Progenitor cell of endocrine pancreas (in vitro differentiated cells): ENCODE results near the gene KRTAP1-3. TPM values are rescaled to one million over a fixed set of nuclear protein-coding genes. Genes with fewer than 3 reads are reported as not detected.
"Not testable (repeated sequence)": the region's sequence is repeated elsewhere in the genome, so short reads cannot be mapped to it uniquely, and the experiment has no call there.

Source experiments
- DNase-seq: peaks from one replicate; pipeline ENCODE4 v3.0.0; 2021; ENCODE audit warnings: low spot score; ENCODE audit not compliant: unreplicated experiment
- H3K27ac Mint-ChIP-seq: 2 replicates; pipeline ENCODE4 v1.8.0; 2021; ENCODE audit warnings: mild to moderate bottlenecking, moderate library complexity, mixed read lengths
- H3K27me3 Mint-ChIP-seq: 2 replicates; pipeline ENCODE4 v1.8.0; 2021; ENCODE audit warnings: mixed read lengths
- H3K36me3 Mint-ChIP-seq: 2 replicates; pipeline ENCODE4 v1.8.0; 2022; ENCODE audit warnings: mixed read lengths; ENCODE audit not compliant: insufficient read depth
- H3K4me1 Mint-ChIP-seq: 2 replicates; pipeline ENCODE4 v1.8.0; 2021; ENCODE audit warnings: low read depth, mixed read lengths
- H3K4me3 Mint-ChIP-seq: 2 replicates; pipeline ENCODE4 v1.8.0; 2021; ENCODE audit warnings: low read depth, mild to moderate bottlenecking, moderate library complexity, mixed read lengths
- H3K9me3 Mint-ChIP-seq: 2 replicates; pipeline ENCODE4 v1.8.0; 2021; ENCODE audit warnings: low read depth, mixed read lengths
- total RNA-seq: library from RNA; stranded (reverse); gene quantifications from 2 replicates; pipeline ENCODE4 v1.2.1, GENCODE V29; 2021
- TF ChIP-seq, protein P1 (sequence below): fragments of 200-600 bp; sonication (generic); IDR thresholded peaks from one replicate; pipeline ENCODE4 v1.5.0; 2021; ENCODE audit warnings: antibody characterized with exemption, mild to moderate bottlenecking; ENCODE audit not compliant: unreplicated experiment

The KRTAP1-3 gene
- total RNA-seq, 1 donor from 2014 or later, result not detected

DNA sequence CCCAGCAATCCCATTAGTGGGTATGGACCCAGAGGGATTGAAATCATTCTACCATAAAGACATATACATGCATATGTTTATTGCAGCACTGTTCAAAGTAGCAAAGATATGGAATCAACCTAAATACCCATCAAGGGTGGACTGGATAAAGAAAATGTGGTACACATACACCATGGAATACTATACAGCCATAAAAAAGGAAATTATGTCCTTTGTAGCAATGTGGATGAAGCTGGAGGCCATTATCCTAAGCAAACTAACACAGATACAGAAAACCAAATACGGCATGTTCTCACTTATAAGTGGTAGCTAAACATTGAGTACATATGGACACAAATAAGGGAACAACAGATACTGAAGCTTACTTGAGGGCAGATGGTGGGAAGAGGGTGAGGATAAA is 22.9 kb upstream of the KRTAP1-3 start:
- Mint-ChIP-seq H3K4me1 (peaks cover 8% of the 10 kb centered on the region), H3K4me3 (no peak overlapping the region), H3K27me3 (no peaks in the 10 kb centered on the region), H3K36me3 (peaks cover 2% of the 10 kb centered on the region), H3K9me3 (peaks cover 15% of the 10 kb centered on the region), H3K27ac (no peak overlapping the region)
- TF ChIP-seq, protein P1, sequence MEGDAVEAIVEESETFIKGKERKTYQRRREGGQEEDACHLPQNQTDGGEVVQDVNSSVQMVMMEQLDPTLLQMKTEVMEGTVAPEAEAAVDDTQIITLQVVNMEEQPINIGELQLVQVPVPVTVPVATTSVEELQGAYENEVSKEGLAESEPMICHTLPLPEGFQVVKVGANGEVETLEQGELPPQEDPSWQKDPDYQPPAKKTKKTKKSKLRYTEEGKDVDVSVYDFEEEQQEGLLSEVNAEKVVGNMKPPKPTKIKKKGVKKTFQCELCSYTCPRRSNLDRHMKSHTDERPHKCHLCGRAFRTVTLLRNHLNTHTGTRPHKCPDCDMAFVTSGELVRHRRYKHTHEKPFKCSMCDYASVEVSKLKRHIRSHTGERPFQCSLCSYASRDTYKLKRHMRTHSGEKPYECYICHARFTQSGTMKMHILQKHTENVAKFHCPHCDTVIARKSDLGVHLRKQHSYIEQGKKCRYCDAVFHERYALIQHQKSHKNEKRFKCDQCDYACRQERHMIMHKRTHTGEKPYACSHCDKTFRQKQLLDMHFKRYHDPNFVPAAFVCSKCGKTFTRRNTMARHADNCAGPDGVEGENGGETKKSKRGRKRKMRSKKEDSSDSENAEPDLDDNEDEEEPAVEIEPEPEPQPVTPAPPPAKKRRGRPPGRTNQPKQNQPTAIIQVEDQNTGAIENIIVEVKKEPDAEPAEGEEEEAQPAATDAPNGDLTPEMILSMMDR, result no peak
- no peak for DNase-seq

DNA sequence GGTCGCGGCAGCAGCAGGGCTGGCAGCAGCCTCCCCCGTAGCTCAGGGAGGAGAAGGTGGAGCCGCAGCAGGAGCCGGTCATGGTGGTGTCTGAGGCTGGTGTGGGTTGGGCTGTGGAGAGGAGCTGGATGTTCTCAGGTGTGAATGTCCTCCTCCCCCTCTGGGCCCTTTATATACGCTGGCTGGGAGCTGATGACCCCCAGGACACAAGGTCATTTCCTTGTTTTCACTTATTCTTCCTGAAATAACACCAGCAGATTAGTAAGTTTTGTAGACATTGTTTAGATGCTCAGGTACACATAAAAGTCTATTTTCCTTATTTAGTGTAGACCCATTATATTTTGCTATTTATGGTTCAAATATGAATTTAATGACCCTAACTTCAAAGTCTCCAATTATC is 20.5 kb upstream of the KRTAP1-3 start, which contains the start of gene KRTAP2-2:
Gene KRTAP2-2, minus strand, starts transcription at position 101 of the 400 bp plus-strand sequence. Its CDS starts 19 bp downstream, at position 82.
- peaks cover 17% of the 10 kb centered on the region for H3K9me3 Mint-ChIP-seq
- H3K36me3 Mint-ChIP-seq, H3K4me3 Mint-ChIP-seq, DNase-seq, H3K4me1 Mint-ChIP-seq, H3K27ac Mint-ChIP-seq, H3K27me3 Mint-ChIP-seq: not testable (repeated sequence)

DNA sequence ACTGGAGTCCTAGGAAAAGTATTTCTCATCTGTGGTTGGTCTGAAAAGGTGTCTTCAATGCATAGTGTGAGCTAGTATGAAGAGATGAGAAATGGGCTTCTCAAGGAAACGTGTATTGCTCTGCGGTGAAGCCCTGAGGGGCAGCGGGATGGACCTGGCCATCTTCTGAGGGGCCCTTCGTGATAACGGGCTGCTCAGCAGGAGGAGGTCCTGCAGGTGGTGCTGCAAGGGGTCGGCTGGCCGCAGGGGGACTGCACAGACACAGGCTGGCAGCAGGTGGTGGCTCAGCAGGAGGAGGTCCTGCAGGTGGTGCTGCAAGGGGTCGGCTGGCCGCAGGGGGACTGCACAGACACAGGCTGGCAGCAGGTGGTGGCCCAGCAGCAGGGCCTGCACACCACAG is 19.9 kb upstream of the KRTAP1-3 start:
- H3K4me1 Mint-ChIP-seq, H3K27ac Mint-ChIP-seq, DNase-seq, H3K4me3 Mint-ChIP-seq, H3K36me3 Mint-ChIP-seq, H3K27me3 Mint-ChIP-seq: not testable (repeated sequence)
- H3K9me3 Mint-ChIP-seq, result peaks cover 17% of the 10 kb centered on the region

DNA sequence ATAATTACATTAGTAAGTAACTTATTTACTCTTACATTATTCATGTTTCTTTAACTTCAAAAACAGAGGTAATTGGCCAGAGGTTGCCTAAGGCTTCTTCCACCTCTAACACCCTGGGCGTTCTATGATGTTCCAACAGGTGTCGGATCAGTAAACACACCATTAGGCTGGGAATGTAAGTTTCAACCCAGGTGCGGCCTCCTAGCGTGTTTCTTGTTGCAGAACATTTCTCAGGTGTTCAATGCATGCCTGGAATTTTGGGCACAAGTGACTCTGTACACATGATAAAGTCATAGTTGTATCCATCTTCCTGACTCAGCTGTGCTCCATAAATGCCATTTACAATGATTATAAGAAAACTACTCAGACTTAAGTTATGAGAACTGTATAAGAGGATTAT is 19.4 kb upstream of the KRTAP1-3 start:
- DNase-seq, result no peak
- peaks cover 17% of the 10 kb centered on the region for H3K9me3 Mint-ChIP-seq
- H3K4me1 Mint-ChIP-seq, result no peaks in the 10 kb centered on the region
- H3K27ac Mint-ChIP-seq, result no peak overlapping the region
- peaks cover 2% of the 10 kb centered on the region for H3K36me3 Mint-ChIP-seq
- TF ChIP-seq, protein P1, result no peak
- no peak overlapping the region for H3K4me3 Mint-ChIP-seq
- no peaks in the 10 kb centered on the region for H3K27me3 Mint-ChIP-seq

DNA sequence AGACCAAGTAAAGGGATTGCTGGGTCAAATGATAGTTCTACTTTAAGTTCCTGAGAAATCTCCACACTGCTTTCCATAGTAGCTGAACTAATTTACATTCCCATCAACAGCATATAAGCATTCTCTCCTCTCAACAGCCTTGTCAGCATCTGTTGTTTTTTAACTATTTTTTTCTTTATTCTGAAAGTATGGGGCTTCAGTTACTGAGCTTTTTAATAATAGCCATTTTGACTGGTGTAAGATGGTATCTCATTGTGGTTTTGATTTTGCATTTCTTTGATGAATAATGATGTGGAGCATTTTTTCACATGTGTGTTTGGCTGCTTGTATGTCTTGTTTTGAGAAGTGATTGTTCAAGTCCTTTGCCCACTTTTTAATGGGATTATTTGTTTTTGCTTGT is 17.9 kb upstream of the KRTAP1-3 start:
- peaks cover 17% of the 10 kb centered on the region for H3K9me3 Mint-ChIP-seq
- no peak overlapping the region for H3K4me3 Mint-ChIP-seq
- H3K36me3 Mint-ChIP-seq, result peaks cover 2% of the 10 kb centered on the region
- H3K27me3 Mint-ChIP-seq, result no peaks in the 10 kb centered on the region
- DNase-seq, result no peak
- no peak overlapping the region for H3K27ac Mint-ChIP-seq
- H3K4me1 Mint-ChIP-seq, result peaks cover 2% of the 10 kb centered on the region
- TF ChIP-seq, protein P1, result no peak

DNA sequence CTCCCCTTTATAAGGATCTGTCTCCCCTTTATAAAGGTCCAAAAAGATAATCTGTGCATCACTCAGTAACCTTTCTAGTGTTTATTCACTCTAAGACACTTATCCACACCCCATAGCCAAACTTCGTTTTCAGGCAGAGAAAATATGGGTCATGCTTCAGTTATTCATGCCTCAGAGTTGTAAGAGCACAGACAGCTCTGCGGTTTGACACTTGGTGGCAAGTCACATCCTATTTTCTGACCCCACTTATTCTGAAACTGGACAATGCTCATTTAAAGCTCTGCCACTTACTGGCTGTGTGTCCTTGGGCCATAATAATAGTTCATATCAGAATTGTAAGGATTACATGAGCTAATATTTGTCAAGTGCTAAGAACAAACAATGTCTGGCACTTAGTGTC is 14.4 kb upstream of the KRTAP1-3 start:
- Mint-ChIP-seq H3K27me3 (no peaks in the 10 kb centered on the region), H3K4me3 (no peak overlapping the region), H3K27ac (no peak overlapping the region), H3K9me3 (peaks cover 11% of the 10 kb centered on the region), H3K4me1 (peaks cover 2% of the 10 kb centered on the region), H3K36me3 (peaks cover 2% of the 10 kb centered on the region)
- TF ChIP-seq, protein P1, result no peak
- DNase-seq, result no peak
